GM23338 (cell line): ENCODE measurements around the gene EMILIN2. TPM values are rescaled to one million over a fixed set of nuclear protein-coding genes. Genes with fewer than 3 reads are reported as not detected.

Experiments
- ATAC-seq: fragments of 200-7000 bp; cut with Tn5 transposase; 3 replicates; pipeline ENCODE4 v1.9.1; 2020
- DNase-seq: peaks from one replicate; pipeline ENCODE4 v3.0.0-alpha.2; 2015; ENCODE audit warnings: low spot score
- H2AFZ ChIP-seq: fragments of 200-600 bp; sonication (generic); 2 replicates; pipeline ENCODE4 v1.8.0; 2016; ENCODE audit warnings: antibody characterized with exemption, mild to moderate bottlenecking, moderate library complexity
- H3F3A ChIP-seq: fragments of 200-600 bp; sonication (generic); replicated peaks from 2 replicates; pipeline ENCODE4 v1.8.0; 2017; ENCODE audit warnings: antibody characterized with exemption, mixed run types, low read depth
- H3K27ac ChIP-seq: fragments of 200-600 bp; sonication (generic); 2 replicates; pipeline ENCODE4 v1.6.1; 2016; ENCODE audit warnings: low read depth
- H3K27me3 ChIP-seq: fragments of 200-600 bp; sonication (generic); 2 replicates; pipeline ENCODE4 v1.8.0; 2016; ENCODE audit warnings: mild to moderate bottlenecking, mixed run types, moderate library complexity; ENCODE audit not compliant: insufficient read depth
- H3K36me3 ChIP-seq: fragments of 200-600 bp; sonication (generic); 2 replicates; pipeline ENCODE4 v1.8.0; 2016; ENCODE audit warnings: mild to moderate bottlenecking; ENCODE audit not compliant: insufficient read depth
- H3K4me1 ChIP-seq: fragments of 200-600 bp; sonication (generic); 2 replicates; pipeline ENCODE4 v1.8.0; 2016; ENCODE audit warnings: mild to moderate bottlenecking, moderate library complexity; ENCODE audit not compliant: insufficient read depth
- H3K4me2 ChIP-seq: fragments of 200-600 bp; sonication (generic); 2 replicates; pipeline ENCODE4 v1.7.1; 2017; ENCODE audit warnings: mixed run types
- H3K4me3 ChIP-seq: fragments of 200-600 bp; sonication (generic); 2 replicates; pipeline ENCODE4 v1.6.1; 2016; ENCODE audit warnings: mixed run types
- H3K79me2 ChIP-seq: fragments of 200-600 bp; sonication (generic); replicated peaks from 2 replicates; pipeline ENCODE4 v1.8.0; 2017; ENCODE audit warnings: mild to moderate bottlenecking; ENCODE audit not compliant: insufficient read depth
- H3K9me2 ChIP-seq: fragments of 200-600 bp; sonication (generic); 2 replicates; pipeline ENCODE4 v1.8.0; 2017; ENCODE audit not compliant: insufficient read depth
- H4K20me1 ChIP-seq: fragments of 200-600 bp; sonication (generic); replicated peaks from 2 replicates; pipeline ENCODE4 v1.8.0; 2017; ENCODE audit warnings: mild to moderate bottlenecking; ENCODE audit not compliant: insufficient read depth
- H3K27ac Mint-ChIP-seq: 2 replicates; pipeline ENCODE4 v1.8.0; 2020; ENCODE audit warnings: inconsistent platforms, mild to moderate bottlenecking, moderate library complexity, mixed read lengths
- H3K27me3 Mint-ChIP-seq: 3 replicates; pipeline ENCODE4 v1.8.0; 2022; ENCODE audit warnings: low read depth, mild to moderate bottlenecking, moderate library complexity, mixed read lengths, inconsistent platforms; ENCODE audit not compliant: insufficient read depth, poor library complexity
- H3K36me3 Mint-ChIP-seq: 3 replicates; pipeline ENCODE4 v1.8.0; 2021; ENCODE audit warnings: low read depth, mild to moderate bottlenecking, inconsistent platforms, moderate library complexity, mixed read lengths
- H3K4me1 Mint-ChIP-seq: 3 replicates; pipeline ENCODE4 v1.8.0; 2020; ENCODE audit warnings: mild to moderate bottlenecking, inconsistent platforms, mixed read lengths
- H3K4me3 Mint-ChIP-seq: 3 replicates; pipeline ENCODE4 v1.8.0; 2021; ENCODE audit warnings: moderate library complexity, mild to moderate bottlenecking, inconsistent platforms, mixed read lengths
- H3K9me3 Mint-ChIP-seq: 3 replicates; pipeline ENCODE4 v1.8.0; 2020; ENCODE audit warnings: moderate library complexity, mild to moderate bottlenecking, inconsistent platforms, mixed read lengths
- EZH2 ChIP-seq: fragments of 200-600 bp; sonication (generic); IDR thresholded peaks from one replicate; pipeline ENCODE4 v1.8.0; 2017; ENCODE audit warnings: antibody characterized with exemption, mild to moderate bottlenecking, low read depth; ENCODE audit not compliant: unreplicated experiment
- REST ChIP-seq: IDR thresholded peaks from one replicate; pipeline ENCODE4 v1.6.1; 2018; ENCODE audit warnings: antibody characterized with exemption; ENCODE audit not compliant: unreplicated experiment
- polyA plus RNA-seq: library from polyadenylated mRNA; unstranded; fragments of >200 nt; fragmentation: Nextera tagmentation; extraction: Ambion mirVana; gene quantifications from 2 replicates; pipeline ENCODE4 v1.2.1, GENCODE V29; 2016
- total RNA-seq: library from RNA; depleted of rRNA; stranded (reverse); fragments of >200 nt; shearing (Covaris generic); gene quantifications from 2 replicates; pipeline ENCODE4 v1.2.3, GENCODE V29; 2014

The EMILIN2 gene
- total and polyA plus RNA-seq, 2 experiments from 2014 or later = 3.0 to 11.6 TPM

GRCh38 chr18:2847317-2848246 is 776 bp downstream of the EMILIN2 start:
- H3K9me3 Mint-ChIP-seq = no peaks in the 10 kb centered on the region; the same call in 2 of the 3 replicates
- DNase-seq = peak; percentile 69
- H3K4me3 Mint-ChIP-seq = peak overlapping the region; percentile 90
- Histone ChIP-seq H3K27me3 (peaks cover 78% of the 10 kb centered on the region), H3K4me1 (peaks cover 7% of the 10 kb centered on the region), H3F3A (peaks cover 5% of the 10 kb centered on the region; the same call in 1 of the 2 replicates), H3K79me2 (no peaks in the 10 kb centered on the region), H4K20me1 (no peaks in the 10 kb centered on the region), H3K4me3 (peak overlapping the region; percentile 94), H3K36me3 (no peaks in the 10 kb centered on the region), H3K4me2 (peak overlapping the region; percentile 94), H2AFZ (peak overlapping the region; percentile 98), H3K9me2 (no peaks in the 10 kb centered on the region), H3K27ac (no peak overlapping the region)
- no peak overlapping the region for H3K27ac Mint-ChIP-seq
- H3K36me3 Mint-ChIP-seq = no peaks in the 10 kb centered on the region; the same call in 2 of the 3 replicates
- peaks cover 5% of the 10 kb centered on the region for H3K4me1 Mint-ChIP-seq
- H3K27me3 Mint-ChIP-seq = peaks cover 57% of the 10 kb centered on the region
- TF ChIP-seq REST (no peak), EZH2 (peak; percentile 45)
- ATAC-seq = peak; percentile 71

- Mint-ChIP-seq H3K27me3 (peaks cover 54% of the 10 kb centered on the region), H3K27ac (no peak overlapping the region), H3K36me3 (no peaks in the 10 kb centered on the region; the same call in 2 of the 3 replicates), H3K4me1 (peaks cover 5% of the 10 kb centered on the region), H3K4me3 (peak overlapping the region; percentile 90), H3K9me3 (no peaks in the 10 kb centered on the region; the same call in 2 of the 3 replicates)
- Histone ChIP-seq H3K9me2 (no peaks in the 10 kb centered on the region), H3K4me3 (peak overlapping the region; percentile 94), H3K4me2 (peak overlapping the region; percentile 94), H3K27me3 (peaks cover 70% of the 10 kb centered on the region), H3K79me2 (no peaks in the 10 kb centered on the region), H4K20me1 (no peaks in the 10 kb centered on the region), H3K36me3 (no peaks in the 10 kb centered on the region), H3K27ac (no peak overlapping the region), H2AFZ (peak overlapping the region; percentile 98), H3K4me1 (peaks cover 7% of the 10 kb centered on the region), H3F3A (peaks cover 5% of the 10 kb centered on the region; the same call in 1 of the 2 replicates)
- DNase-seq (no peak), ATAC-seq (no peak)
- TF ChIP-seq EZH2 (peak; percentile 79), REST (no peak)
Measured at GRCh38 chr18:2848247-2849246, 1.7 kb downstream of the EMILIN2 start.
